Chondrocyte (in vitro differentiated cells): ENCODE results near the gene SPRN. TPM values are rescaled to one million over a fixed set of nuclear protein-coding genes. Genes with fewer than 3 reads are reported as not detected.

ENCODE experiments used
- DNase-seq: peaks from one replicate; pipeline ENCODE4 v3.0.0; 2021; ENCODE audit warnings: mixed read lengths, low spot score
- H3K27ac Mint-ChIP-seq: one replicate; pipeline ENCODE4 v1.8.0; 2021; ENCODE audit warnings: mild to moderate bottlenecking, moderate library complexity, mixed read lengths; ENCODE audit not compliant: unreplicated experiment
- H3K27me3 Mint-ChIP-seq: 2 replicates; pipeline ENCODE4 v1.8.0; 2021; ENCODE audit warnings: low read depth, mixed read lengths
- H3K36me3 Mint-ChIP-seq: 2 replicates; pipeline ENCODE4 v1.8.0; 2021; ENCODE audit warnings: low read depth, mixed read lengths
- H3K4me1 Mint-ChIP-seq: 2 replicates; pipeline ENCODE4 v1.8.0; 2021; ENCODE audit warnings: low read depth, mild to moderate bottlenecking, mixed read lengths
- H3K4me3 Mint-ChIP-seq: one replicate; pipeline ENCODE4 v1.8.0; 2021; ENCODE audit warnings: mild to moderate bottlenecking, moderate library complexity, mixed read lengths; ENCODE audit not compliant: unreplicated experiment
- H3K9me3 Mint-ChIP-seq: 2 replicates; pipeline ENCODE4 v1.8.0; 2021; ENCODE audit warnings: low read depth, mixed read lengths
- total RNA-seq: library from RNA; stranded (reverse); gene quantifications from 3 replicates; pipeline ENCODE4 v1.2.1, GENCODE V29; 2021
- TF ChIP-seq, protein P1 (sequence below): fragments of 200-600 bp; sonication (generic); IDR thresholded peaks from 2 replicates; pipeline ENCODE4 v1.5.0; 2021; ENCODE audit warnings: antibody characterized with exemption, mild to moderate bottlenecking, moderate library complexity

SPRN gene
- total RNA-seq, 1 donor from 2014 or later, result 6.5 TPM

- Mint-ChIP-seq H3K4me3 (no peak overlapping the region), H3K9me3 (peaks cover 7% of the 10 kb centered on the region), H3K36me3 (peaks cover 2% of the 10 kb centered on the region), H3K27ac (no peak overlapping the region), H3K27me3 (peaks cover 1% of the 10 kb centered on the region), H3K4me1 (no peaks in the 10 kb centered on the region)
- DNase-seq, result no peak
- TF ChIP-seq, protein P1, sequence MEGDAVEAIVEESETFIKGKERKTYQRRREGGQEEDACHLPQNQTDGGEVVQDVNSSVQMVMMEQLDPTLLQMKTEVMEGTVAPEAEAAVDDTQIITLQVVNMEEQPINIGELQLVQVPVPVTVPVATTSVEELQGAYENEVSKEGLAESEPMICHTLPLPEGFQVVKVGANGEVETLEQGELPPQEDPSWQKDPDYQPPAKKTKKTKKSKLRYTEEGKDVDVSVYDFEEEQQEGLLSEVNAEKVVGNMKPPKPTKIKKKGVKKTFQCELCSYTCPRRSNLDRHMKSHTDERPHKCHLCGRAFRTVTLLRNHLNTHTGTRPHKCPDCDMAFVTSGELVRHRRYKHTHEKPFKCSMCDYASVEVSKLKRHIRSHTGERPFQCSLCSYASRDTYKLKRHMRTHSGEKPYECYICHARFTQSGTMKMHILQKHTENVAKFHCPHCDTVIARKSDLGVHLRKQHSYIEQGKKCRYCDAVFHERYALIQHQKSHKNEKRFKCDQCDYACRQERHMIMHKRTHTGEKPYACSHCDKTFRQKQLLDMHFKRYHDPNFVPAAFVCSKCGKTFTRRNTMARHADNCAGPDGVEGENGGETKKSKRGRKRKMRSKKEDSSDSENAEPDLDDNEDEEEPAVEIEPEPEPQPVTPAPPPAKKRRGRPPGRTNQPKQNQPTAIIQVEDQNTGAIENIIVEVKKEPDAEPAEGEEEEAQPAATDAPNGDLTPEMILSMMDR, result no peak
Measured at GRCh38 chr10:133454204-133454893, 29.9 kb upstream of the SPRN start.

DNA sequence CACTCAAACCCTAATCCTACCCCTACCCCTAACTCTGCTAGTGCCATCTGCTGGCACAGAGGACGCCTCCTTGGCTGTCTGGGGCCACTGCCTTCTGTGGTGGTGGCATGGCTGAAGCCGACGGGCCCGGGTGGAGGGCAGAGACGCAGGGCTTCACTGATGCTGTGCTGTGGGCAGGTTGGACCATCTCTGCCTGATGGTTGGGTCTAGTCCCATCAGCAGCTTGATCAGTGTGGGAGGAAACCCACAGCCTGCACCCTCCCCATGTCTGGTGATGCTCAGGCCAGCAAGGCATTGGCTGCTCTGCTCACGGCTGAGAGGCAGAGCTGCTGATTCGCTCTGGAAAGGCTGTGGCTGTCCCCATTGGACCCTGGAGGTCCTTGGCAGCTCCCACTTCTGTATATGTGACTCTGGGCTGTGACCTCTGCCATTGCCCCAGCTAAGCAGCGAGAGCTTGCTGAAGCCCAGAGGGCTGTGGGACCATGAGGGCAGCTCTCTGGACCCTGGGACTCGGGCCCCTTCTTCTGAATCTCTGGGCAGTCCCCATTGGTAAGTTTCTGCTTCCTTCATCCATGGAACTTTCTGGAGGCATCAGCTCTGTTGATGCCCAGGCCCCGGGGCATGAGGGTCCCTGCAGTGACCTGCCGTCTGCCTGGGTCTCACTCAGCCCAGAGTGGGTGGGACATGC, 29.2 kb upstream of the SPRN start, which contains the start of gene SCART1:
Gene SCART1 (plus strand): TSS at position 430 of the 688 bp plus-strand sequence. CDS start 53 bp downstream, at position 483.
- Mint-ChIP-seq H3K9me3 (peaks cover 14% of the 10 kb centered on the region), H3K27me3 (peaks cover 2% of the 10 kb centered on the region), H3K36me3 (peaks cover 6% of the 10 kb centered on the region), H3K27ac (no peak within 1 kb of the TSS), H3K4me3 (no peak within 1 kb of the TSS), H3K4me1 (no peaks in the 10 kb centered on the region)
- TF ChIP-seq, protein P1, result no peak
- DNase-seq, result no peak

- Mint-ChIP-seq H3K4me1 (no peaks in the 10 kb centered on the region), H3K9me3 (peaks cover 26% of the 10 kb centered on the region), H3K4me3 (no peak overlapping the region), H3K27ac (no peak overlapping the region), H3K27me3 (peaks cover 2% of the 10 kb centered on the region), H3K36me3 (peaks cover 18% of the 10 kb centered on the region)
- DNase-seq, result no peak
- TF ChIP-seq, protein P1, result no peak
Measured at GRCh38 chr10:133452453-133452852, 28.0 kb upstream of the SPRN start.

- H3K9me3 Mint-ChIP-seq, result peaks cover 34% of the 10 kb centered on the region
- H3K27ac Mint-ChIP-seq, result no peak overlapping the region
- peaks cover 2% of the 10 kb centered on the region for H3K27me3 Mint-ChIP-seq
- H3K36me3 Mint-ChIP-seq, result peaks cover 26% of the 10 kb centered on the region
- no peaks in the 10 kb centered on the region for H3K4me1 Mint-ChIP-seq
- TF ChIP-seq, protein P1, result no peak
- H3K4me3 Mint-ChIP-seq, result no peak overlapping the region
- DNase-seq, result no peak
Measured at GRCh38 chr10:133451346-133451745, 26.9 kb upstream of the SPRN start.

- TF ChIP-seq, protein P1, result no peak
- peaks cover 34% of the 10 kb centered on the region for H3K36me3 Mint-ChIP-seq
- H3K27me3 Mint-ChIP-seq, result peaks cover 2% of the 10 kb centered on the region
- no peak overlapping the region for H3K4me3 Mint-ChIP-seq
- peaks cover 37% of the 10 kb centered on the region for H3K9me3 Mint-ChIP-seq
- DNase-seq, result no peak
- no peak overlapping the region for H3K27ac Mint-ChIP-seq
- no peaks in the 10 kb centered on the region for H3K4me1 Mint-ChIP-seq
Measured at GRCh38 chr10:133448120-133448519, 23.7 kb upstream of the SPRN start.
